ENCODE measurements around the gene JAK1. TPM values are rescaled to one million over a fixed set of nuclear protein-coding genes. Genes with fewer than 3 reads are reported as not detected.

Gene JAK1
- total and polyA plus RNA-seq, 2 of the 8 experiments (the other 6 are each of a cell fraction or from before 2014, with no cell fraction given): 7.8 to 24.5 TPM

DNA sequence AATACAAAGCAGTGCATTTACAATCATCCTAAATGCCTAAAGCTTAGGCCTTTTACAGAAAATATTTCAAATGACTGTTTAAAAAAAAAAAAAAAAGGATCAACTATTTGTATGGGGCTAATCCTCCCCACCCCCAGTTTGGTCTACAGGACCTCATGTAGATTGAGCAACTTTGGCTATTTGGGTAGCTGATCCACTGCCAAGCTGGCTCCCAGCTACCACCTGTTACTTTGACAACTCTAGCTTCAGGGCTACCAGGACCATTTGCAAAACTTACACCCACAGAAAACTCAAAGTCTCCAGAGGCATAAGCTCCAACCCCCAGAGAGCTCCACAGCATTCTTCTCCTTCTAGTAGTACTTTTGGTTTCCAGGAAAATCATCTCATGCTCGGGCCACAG lies 29.4 kb downstream of the JAK1 start (continued):
- TF ChIP-seq, protein P1, sequence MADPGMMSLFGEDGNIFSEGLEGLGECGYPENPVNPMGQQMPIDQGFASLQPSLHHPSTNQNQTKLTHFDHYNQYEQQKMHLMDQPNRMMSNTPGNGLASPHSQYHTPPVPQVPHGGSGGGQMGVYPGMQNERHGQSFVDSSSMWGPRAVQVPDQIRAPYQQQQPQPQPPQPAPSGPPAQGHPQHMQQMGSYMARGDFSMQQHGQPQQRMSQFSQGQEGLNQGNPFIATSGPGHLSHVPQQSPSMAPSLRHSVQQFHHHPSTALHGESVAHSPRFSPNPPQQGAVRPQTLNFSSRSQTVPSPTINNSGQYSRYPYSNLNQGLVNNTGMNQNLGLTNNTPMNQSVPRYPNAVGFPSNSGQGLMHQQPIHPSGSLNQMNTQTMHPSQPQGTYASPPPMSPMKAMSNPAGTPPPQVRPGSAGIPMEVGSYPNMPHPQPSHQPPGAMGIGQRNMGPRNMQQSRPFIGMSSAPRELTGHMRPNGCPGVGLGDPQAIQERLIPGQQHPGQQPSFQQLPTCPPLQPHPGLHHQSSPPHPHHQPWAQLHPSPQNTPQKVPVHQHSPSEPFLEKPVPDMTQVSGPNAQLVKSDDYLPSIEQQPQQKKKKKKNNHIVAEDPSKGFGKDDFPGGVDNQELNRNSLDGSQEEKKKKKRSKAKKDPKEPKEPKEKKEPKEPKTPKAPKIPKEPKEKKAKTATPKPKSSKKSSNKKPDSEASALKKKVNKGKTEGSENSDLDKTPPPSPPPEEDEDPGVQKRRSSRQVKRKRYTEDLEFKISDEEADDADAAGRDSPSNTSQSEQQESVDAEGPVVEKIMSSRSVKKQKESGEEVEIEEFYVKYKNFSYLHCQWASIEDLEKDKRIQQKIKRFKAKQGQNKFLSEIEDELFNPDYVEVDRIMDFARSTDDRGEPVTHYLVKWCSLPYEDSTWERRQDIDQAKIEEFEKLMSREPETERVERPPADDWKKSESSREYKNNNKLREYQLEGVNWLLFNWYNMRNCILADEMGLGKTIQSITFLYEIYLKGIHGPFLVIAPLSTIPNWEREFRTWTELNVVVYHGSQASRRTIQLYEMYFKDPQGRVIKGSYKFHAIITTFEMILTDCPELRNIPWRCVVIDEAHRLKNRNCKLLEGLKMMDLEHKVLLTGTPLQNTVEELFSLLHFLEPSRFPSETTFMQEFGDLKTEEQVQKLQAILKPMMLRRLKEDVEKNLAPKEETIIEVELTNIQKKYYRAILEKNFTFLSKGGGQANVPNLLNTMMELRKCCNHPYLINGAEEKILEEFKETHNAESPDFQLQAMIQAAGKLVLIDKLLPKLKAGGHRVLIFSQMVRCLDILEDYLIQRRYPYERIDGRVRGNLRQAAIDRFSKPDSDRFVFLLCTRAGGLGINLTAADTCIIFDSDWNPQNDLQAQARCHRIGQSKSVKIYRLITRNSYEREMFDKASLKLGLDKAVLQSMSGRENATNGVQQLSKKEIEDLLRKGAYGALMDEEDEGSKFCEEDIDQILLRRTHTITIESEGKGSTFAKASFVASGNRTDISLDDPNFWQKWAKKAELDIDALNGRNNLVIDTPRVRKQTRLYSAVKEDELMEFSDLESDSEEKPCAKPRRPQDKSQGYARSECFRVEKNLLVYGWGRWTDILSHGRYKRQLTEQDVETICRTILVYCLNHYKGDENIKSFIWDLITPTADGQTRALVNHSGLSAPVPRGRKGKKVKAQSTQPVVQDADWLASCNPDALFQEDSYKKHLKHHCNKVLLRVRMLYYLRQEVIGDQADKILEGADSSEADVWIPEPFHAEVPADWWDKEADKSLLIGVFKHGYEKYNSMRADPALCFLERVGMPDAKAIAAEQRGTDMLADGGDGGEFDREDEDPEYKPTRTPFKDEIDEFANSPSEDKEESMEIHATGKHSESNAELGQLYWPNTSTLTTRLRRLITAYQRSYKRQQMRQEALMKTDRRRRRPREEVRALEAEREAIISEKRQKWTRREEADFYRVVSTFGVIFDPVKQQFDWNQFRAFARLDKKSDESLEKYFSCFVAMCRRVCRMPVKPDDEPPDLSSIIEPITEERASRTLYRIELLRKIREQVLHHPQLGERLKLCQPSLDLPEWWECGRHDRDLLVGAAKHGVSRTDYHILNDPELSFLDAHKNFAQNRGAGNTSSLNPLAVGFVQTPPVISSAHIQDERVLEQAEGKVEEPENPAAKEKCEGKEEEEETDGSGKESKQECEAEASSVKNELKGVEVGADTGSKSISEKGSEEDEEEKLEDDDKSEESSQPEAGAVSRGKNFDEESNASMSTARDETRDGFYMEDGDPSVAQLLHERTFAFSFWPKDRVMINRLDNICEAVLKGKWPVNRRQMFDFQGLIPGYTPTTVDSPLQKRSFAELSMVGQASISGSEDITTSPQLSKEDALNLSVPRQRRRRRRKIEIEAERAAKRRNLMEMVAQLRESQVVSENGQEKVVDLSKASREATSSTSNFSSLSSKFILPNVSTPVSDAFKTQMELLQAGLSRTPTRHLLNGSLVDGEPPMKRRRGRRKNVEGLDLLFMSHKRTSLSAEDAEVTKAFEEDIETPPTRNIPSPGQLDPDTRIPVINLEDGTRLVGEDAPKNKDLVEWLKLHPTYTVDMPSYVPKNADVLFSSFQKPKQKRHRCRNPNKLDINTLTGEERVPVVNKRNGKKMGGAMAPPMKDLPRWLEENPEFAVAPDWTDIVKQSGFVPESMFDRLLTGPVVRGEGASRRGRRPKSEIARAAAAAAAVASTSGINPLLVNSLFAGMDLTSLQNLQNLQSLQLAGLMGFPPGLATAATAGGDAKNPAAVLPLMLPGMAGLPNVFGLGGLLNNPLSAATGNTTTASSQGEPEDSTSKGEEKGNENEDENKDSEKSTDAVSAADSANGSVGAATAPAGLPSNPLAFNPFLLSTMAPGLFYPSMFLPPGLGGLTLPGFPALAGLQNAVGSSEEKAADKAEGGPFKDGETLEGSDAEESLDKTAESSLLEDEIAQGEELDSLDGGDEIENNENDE (IDR thresholded peaks at IDR 0.05; ENCODE audit: insufficient replicate concordance, low read length): no peak
- TF ChIP-seq GABPA (IDR thresholded peaks at IDR 0.05; ENCODE audit: borderline replicate concordance, insufficient read depth, low read length): no peak
- TF ChIP-seq EP300 (IDR thresholded peaks at IDR 0.05; ENCODE audit: borderline replicate concordance in 1 of 2, low read depth in 2 of 2, low read length in 2 of 2): no peak
- no peak for TF ChIP-seq MAFK (IDR thresholded peaks at IDR 0.05; ENCODE audit: low read depth, low read length)
- no peak for TF ChIP-seq TCF12 (IDR thresholded peaks at IDR 0.05; ENCODE audit: low read depth, low read length)

Data from H1 (cell line).